ENCODE results near the gene CCDC61.

CCDC61 gene

GRCh38 chr19:45994998-45995714 lies at the start of gene CCDC61:
Gene CCDC61, plus strand, starts transcription at chr19:45995467. Its CDS starts 7,552 bp downstream, at chr19:46003019.
- H3K36me3 Mint-ChIP-seq (ENCODE audit: low read depth) = peaks cover 7% of the 10 kb centered on the region
- no peak within 1 kb of the TSS for H3K4me3 Mint-ChIP-seq
- H3K9me3 Mint-ChIP-seq = no peaks in the 10 kb centered on the region
- H3K27ac Mint-ChIP-seq = no peak within 1 kb of the TSS
- peaks cover 29% of the 10 kb centered on the region for H3K4me1 Mint-ChIP-seq (ENCODE audit: low read depth)
- peaks cover 4% of the 10 kb centered on the region for H3K27me3 Mint-ChIP-seq

DNA sequence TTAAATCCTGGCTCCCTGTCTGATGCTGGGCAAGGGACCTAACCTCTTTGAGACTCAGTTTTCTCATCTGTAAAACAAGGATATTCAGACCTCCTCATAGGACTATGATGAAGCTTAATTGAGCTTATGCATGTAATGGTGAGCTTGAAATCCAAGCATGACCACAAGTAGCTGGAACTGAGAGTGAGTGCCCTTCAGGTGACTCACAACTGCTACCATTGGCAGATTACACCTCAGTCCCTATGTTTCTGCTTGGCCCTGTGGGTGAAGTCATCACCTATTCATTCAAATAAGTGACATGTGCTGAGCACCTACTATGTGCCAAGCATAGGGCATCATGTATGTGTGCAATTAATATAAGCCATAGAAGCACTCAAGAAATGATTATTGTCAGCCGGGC lies 47.3 kb upstream of the CCDC61 start:
- Mint-ChIP-seq H3K4me3 (no peak overlapping the region), H3K9me3 (no peaks in the 10 kb centered on the region), H3K36me3 (ENCODE audit: low read depth) (no peaks in the 10 kb centered on the region), H3K27me3 (peaks cover 38% of the 10 kb centered on the region), H3K4me1 (ENCODE audit: low read depth) (peaks cover 4% of the 10 kb centered on the region), H3K27ac (no peak overlapping the region)

- Mint-ChIP-seq H3K36me3 (ENCODE audit: low read depth) (no peaks in the 10 kb centered on the region), H3K9me3 (peaks cover 4% of the 10 kb centered on the region), H3K27ac (no peak overlapping the region), H3K27me3 (peaks cover 38% of the 10 kb centered on the region), H3K4me1 (ENCODE audit: low read depth) (peaks cover 11% of the 10 kb centered on the region), H3K4me3 (peak overlapping the region; percentile 30)
Measured at GRCh38 chr19:45952341-45952685, 43.0 kb upstream of the CCDC61 start.

DNA sequence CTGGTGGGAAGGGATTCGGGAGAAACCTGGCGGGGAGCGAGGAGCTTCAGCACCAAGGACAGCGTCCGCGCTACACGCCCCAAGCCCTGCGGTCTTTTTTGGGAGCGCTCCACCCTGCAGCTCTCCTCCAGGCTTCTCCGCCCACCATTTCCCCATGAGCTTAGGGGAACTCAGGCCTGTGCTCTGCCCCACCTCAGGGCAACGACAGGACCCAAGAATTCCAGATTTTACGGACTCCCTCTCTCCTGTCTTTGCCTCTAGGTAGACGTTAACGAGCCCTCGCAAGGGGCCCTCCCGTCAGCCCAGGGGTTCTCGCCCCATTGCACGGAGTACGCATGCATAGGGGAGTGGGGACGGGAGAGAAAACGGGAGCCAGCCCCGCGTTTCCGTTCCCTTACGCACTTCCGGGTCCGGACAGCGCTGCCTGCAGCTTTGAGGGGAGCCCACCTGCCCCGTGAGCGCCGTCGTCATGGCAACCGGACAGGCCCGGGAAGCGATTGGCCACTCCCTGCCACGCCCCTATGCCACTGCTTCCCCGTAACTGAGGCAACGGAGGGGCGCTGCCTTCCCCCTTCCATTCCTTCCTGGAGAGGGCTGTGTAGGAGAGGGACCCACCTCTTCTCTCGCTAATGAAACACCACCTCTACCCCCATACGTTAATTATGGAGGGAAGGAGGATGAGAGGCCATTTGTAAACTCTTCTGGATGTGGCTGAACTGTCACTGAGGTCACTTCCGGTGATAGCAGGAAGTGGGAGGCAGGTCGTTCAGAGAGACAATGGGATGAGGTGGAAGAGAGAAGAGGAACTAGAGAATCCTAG lies 42.4 kb upstream of the CCDC61 start:
- H3K27me3 Mint-ChIP-seq = peaks cover 38% of the 10 kb centered on the region
- peak overlapping the region; percentile 76 for H3K4me3 Mint-ChIP-seq
- H3K9me3 Mint-ChIP-seq = peaks cover 4% of the 10 kb centered on the region
- no peaks in the 10 kb centered on the region for H3K36me3 Mint-ChIP-seq (ENCODE audit: low read depth)
- H3K4me1 Mint-ChIP-seq (ENCODE audit: low read depth) = peaks cover 11% of the 10 kb centered on the region
- no peak overlapping the region for H3K27ac Mint-ChIP-seq

DNA sequence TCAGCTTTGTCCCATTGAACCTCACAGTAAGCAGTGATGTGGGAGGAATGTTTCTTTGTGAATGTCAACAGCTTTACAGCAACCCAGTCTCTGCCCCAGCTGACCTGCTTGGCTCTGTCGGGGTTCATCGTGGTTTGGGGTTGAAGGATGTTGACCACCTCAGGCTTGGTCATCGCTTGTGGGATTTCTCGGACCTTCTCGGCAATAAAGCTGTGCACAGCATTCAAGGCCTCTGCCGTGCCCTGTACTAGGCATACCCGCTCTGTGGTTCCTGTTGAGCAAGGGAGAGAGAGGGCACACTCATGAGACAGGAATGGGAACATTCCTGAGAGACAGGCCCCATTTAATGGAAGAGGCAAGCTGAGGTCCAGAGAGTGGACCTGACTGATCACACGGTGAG lies 41.6 kb upstream of the CCDC61 start:
- H3K4me3 Mint-ChIP-seq = no peak overlapping the region
- no peak overlapping the region for H3K27ac Mint-ChIP-seq
- H3K36me3 Mint-ChIP-seq (ENCODE audit: low read depth) = no peaks in the 10 kb centered on the region
- H3K27me3 Mint-ChIP-seq = peaks cover 44% of the 10 kb centered on the region
- peaks cover 11% of the 10 kb centered on the region for H3K4me1 Mint-ChIP-seq (ENCODE audit: low read depth)
- peaks cover 4% of the 10 kb centered on the region for H3K9me3 Mint-ChIP-seq

DNA sequence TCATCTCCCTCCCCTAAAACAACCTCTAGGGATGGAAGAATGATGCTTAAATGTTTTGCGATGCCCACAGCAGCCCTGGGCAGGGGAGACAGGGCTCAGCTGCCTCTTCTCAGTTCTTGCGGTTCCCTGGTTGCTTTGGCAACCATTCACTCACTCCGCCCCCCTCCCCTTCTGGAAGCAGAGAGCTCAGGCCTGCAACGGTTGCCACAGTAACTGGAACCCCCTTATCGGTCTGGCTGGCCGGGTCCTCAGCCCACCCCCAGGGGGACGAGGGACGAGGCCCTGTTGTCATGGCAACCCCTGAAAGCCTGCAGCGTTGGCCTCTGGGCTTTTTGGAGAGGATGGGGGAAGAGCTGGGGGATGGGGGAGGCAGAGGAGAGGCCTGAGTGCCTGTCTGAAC lies 41.1 kb upstream of the CCDC61 start:
- Mint-ChIP-seq H3K4me3 (no peak overlapping the region), H3K4me1 (ENCODE audit: low read depth) (peaks cover 11% of the 10 kb centered on the region), H3K27me3 (peaks cover 44% of the 10 kb centered on the region), H3K36me3 (ENCODE audit: low read depth) (no peaks in the 10 kb centered on the region), H3K27ac (no peak overlapping the region), H3K9me3 (peaks cover 4% of the 10 kb centered on the region)

GRCh38 chr19:45955905-45956608 lies 39.2 kb upstream of the CCDC61 start:
- Mint-ChIP-seq H3K4me3 (no peak overlapping the region), H3K27ac (no peak overlapping the region), H3K9me3 (peaks cover 4% of the 10 kb centered on the region), H3K27me3 (peaks cover 48% of the 10 kb centered on the region), H3K4me1 (ENCODE audit: low read depth) (peaks cover 11% of the 10 kb centered on the region), H3K36me3 (ENCODE audit: low read depth) (no peaks in the 10 kb centered on the region)

- Mint-ChIP-seq H3K27me3 (peaks cover 56% of the 10 kb centered on the region), H3K36me3 (ENCODE audit: low read depth) (no peaks in the 10 kb centered on the region), H3K4me1 (ENCODE audit: low read depth) (peaks cover 3% of the 10 kb centered on the region), H3K27ac (no peak overlapping the region), H3K9me3 (peaks cover 1% of the 10 kb centered on the region), H3K4me3 (no peak overlapping the region)
Measured at GRCh38 chr19:45958320-45958719, 36.9 kb upstream of the CCDC61 start.

GRCh38 chr19:45958769-45959516 lies 36.3 kb upstream of the CCDC61 start:
- Mint-ChIP-seq H3K9me3 (no peaks in the 10 kb centered on the region), H3K27me3 (peaks cover 57% of the 10 kb centered on the region), H3K36me3 (ENCODE audit: low read depth) (no peaks in the 10 kb centered on the region), H3K27ac (no peak overlapping the region), H3K4me1 (ENCODE audit: low read depth) (peaks cover 2% of the 10 kb centered on the region), H3K4me3 (no peak overlapping the region)

- Mint-ChIP-seq H3K9me3 (no peaks in the 10 kb centered on the region), H3K36me3 (ENCODE audit: low read depth) (no peaks in the 10 kb centered on the region), H3K27me3 (peaks cover 55% of the 10 kb centered on the region), H3K4me3 (no peak overlapping the region), H3K27ac (no peak overlapping the region), H3K4me1 (ENCODE audit: low read depth) (peaks cover 2% of the 10 kb centered on the region)
Measured at GRCh38 chr19:45959517-45960025, 35.7 kb upstream of the CCDC61 start.

DNA sequence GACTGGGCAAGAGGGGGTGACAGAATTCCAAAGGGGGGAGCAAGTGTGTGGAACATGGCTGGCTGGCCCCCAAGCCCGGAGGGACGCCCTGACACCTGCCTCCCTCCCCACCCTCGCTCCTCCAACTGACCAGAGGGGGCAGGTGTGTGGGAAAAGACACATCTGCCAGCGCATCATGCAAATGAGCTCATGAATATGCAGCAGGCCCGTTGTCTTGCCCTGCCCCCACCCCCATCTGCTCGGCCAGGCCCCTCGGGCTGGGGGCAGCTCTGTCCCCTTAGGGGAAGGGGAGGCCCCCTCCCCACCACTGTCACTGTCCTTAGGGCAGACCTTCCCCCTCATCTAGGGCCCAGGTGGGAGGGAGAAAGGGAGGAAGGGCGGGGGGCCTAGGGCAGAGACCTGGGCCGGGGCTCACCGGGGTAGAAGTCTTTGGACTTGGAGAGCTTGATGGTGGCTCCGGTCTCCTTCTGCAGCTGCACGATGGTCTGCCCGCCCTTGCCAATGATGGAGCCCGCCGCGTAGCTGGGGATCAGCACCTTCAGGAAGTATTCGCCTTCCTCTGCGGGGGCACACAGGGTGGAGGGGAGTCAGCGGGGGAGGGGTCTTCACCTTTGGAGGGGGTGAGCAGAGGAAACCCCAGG lies 34.6 kb upstream of the CCDC61 start:
- no peaks in the 10 kb centered on the region for H3K9me3 Mint-ChIP-seq
- no peaks in the 10 kb centered on the region for H3K36me3 Mint-ChIP-seq (ENCODE audit: low read depth)
- no peak overlapping the region for H3K4me3 Mint-ChIP-seq
- peaks cover 55% of the 10 kb centered on the region for H3K27me3 Mint-ChIP-seq
- no peak overlapping the region for H3K27ac Mint-ChIP-seq
- no peaks in the 10 kb centered on the region for H3K4me1 Mint-ChIP-seq (ENCODE audit: low read depth)

DNA sequence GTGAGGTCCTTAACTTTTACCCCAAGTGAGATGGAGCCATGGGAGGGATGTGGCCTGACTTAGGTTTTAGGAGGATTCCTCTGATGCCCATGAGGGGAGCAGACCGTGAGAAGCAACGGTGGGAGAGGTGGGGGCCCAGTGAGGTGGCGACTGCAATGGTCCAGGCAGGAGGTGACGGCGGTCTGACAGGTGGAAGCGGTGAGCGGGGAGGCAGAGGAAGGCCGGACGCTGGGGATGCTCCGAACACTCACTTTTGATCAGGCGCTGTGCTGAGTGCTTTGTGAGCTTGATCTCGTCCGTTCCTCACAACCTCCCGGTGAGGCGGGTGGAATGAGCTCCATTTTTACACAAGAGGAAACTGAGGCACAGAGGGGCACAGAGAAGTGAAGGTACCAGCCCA lies 33.2 kb upstream of the CCDC61 start:
- Mint-ChIP-seq H3K27me3 (peaks cover 63% of the 10 kb centered on the region), H3K9me3 (no peaks in the 10 kb centered on the region), H3K4me1 (ENCODE audit: low read depth) (no peaks in the 10 kb centered on the region), H3K4me3 (no peak overlapping the region), H3K36me3 (ENCODE audit: low read depth) (no peaks in the 10 kb centered on the region), H3K27ac (no peak overlapping the region)

DNA sequence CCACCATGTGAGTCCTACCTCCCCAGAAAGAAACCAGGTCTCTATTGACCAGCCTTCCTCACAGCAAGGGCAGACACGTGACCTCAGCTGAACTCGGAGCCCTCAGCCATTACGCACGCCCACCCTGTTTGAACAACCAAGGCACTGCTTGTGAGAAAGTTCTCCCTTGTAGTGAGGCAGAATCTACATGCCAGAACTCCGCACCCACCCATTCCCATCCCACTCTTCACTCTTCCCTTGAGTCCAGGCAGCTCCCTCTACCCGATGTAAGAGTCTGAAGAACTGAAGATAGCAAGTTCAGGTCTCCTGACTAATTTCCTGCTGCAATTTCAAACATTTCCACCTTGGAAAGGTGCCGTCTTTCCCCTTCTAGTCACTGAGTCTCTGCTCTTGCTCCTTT lies 28.0 kb upstream of the CCDC61 start:
- H3K4me3 Mint-ChIP-seq = no peak overlapping the region
- peaks cover 10% of the 10 kb centered on the region for H3K4me1 Mint-ChIP-seq (ENCODE audit: low read depth)
- no peak overlapping the region for H3K27ac Mint-ChIP-seq
- H3K27me3 Mint-ChIP-seq = peaks cover 69% of the 10 kb centered on the region
- no peaks in the 10 kb centered on the region for H3K36me3 Mint-ChIP-seq (ENCODE audit: low read depth)
- H3K9me3 Mint-ChIP-seq = no peaks in the 10 kb centered on the region

DNA sequence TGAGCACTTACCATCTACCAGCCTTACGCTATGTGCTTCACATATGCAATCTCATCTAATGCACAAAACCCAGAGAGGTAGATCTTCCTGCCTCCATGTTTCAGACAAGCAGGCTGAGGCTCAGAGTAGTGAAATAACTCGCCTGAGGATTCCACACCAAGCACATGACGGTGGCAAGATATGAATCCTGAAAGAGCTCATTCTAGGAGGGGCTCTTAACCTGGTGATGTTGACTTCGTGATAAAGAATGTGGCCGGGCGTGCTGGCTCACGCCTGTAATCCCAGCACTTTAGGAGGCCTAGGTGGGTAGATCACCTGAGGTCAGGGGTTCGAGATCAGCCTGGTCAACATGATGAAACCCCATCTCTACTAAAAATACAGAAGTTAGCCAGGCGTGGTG lies 26.6 kb upstream of the CCDC61 start:
- H3K4me1 Mint-ChIP-seq (ENCODE audit: low read depth) = peaks cover 16% of the 10 kb centered on the region
- H3K36me3 Mint-ChIP-seq (ENCODE audit: low read depth) = no peaks in the 10 kb centered on the region
- peaks cover 67% of the 10 kb centered on the region for H3K27me3 Mint-ChIP-seq
- H3K27ac Mint-ChIP-seq = no peak overlapping the region
- H3K9me3 Mint-ChIP-seq = no peaks in the 10 kb centered on the region
- no peak overlapping the region for H3K4me3 Mint-ChIP-seq

All from stimulated activated naive CD8-positive, alpha-beta T cell treated with anti-CD3 and anti-CD28 coated beads, Interleukin-15, Interleukin-2, amounts not matched to agents 100 ng/mL and 50 ng/mL, for 24 hours (primary cell).